K562 (cell line): ENCODE results near the gene NRCAM. TPM values are rescaled to one million over a fixed set of nuclear protein-coding genes. Genes with fewer than 3 reads are reported as not detected.
A peak's percentile ranks its signal among the peaks of the same experiment; 100 is the strongest.

Source experiments
- ATAC-seq: fragments of 200-7000 bp; cut with Tn5 transposase; 3 replicates; pipeline ENCODE4 v1.9.1; 2020; ENCODE audit warnings: moderate library complexity
- BruUV-seq: library from RNA; stranded (reverse); fragments of 400-500 nt; replicated peaks from 2 replicates; lab custom pipeline; 2021; lab: Mats Ljungman, UMichigan
- CTCF ChIA-PET: fragments of 300-600 bp; formaldehyde crosslinking; extraction: SDS; loops from one replicate; lab custom pipeline; 2021; ENCODE audit warnings: low intra/inter-chr PET ratio; lab: Yijun Ruan, JAX
- POLR2A ChIA-PET: fragments of 300-600, 350-650 bp; sonication (Branson Sonifier 250); formaldehyde crosslinking; extraction: SDS; loops from one replicate; lab custom pipeline; 2021; ENCODE audit warnings: antibody characterized with exemption, inconsistent platforms; lab: Yijun Ruan, JAX
- DNase-seq, 4 experiments: peaks; one replicate each; pipeline versions ENCODE4 v3.0.0 to v3.0.0-alpha.2; 2011 to 2018; ENCODE audit warnings: low spot score in 3 of 4, mixed read lengths in 3 of 4; ENCODE audit errors: extremely low read depth in 1 of 4
- FAIRE-seq: peaks from 2 replicates; lab custom pipeline; 2011; peaks lifted over from hg19 to GRCh38; lab: Jason Lieb, UNC
- H2AFZ ChIP-seq: 2 replicates; pipeline ENCODE4 v1.6.0; 2011; ENCODE audit warnings: low read depth, low read length, control low read depth, inconsistent platforms
- H3K27ac ChIP-seq: fragments of 200-600 bp; 3 replicates; pipeline ENCODE4 v1.8.0; 2011; ENCODE audit warnings: low read depth, mild to moderate bottlenecking, control low read depth, inconsistent platforms, low read length, moderate library complexity, mixed read lengths; ENCODE audit errors: extremely low read depth
- H3K27me3 ChIP-seq, 2 experiments: fragments of 300-600 bp in 1 of 2; 2 replicates in 1 of 2; 3 replicates in 1 of 2; pipeline versions ENCODE4 v1.6.0 to v1.8.0; 2011; ENCODE audit warnings: inconsistent platforms in 2 of 2, low read length in 2 of 2, mild to moderate bottlenecking in 1 of 2, mixed read lengths in 1 of 2, moderate library complexity in 1 of 2; ENCODE audit not compliant: control insufficient read depth in 2 of 2, insufficient read depth in 2 of 2
- H3K36me3 ChIP-seq: fragments of 300-600 bp; 3 replicates; pipeline ENCODE4 v1.8.0; 2011; ENCODE audit warnings: mild to moderate bottlenecking, low read length, inconsistent platforms; ENCODE audit not compliant: control insufficient read depth, insufficient read depth
- H3K4me1 ChIP-seq, 2 experiments: fragments of 200-600 bp in 1 of 2; replicated peaks in 1 of 2; 2 replicates in 1 of 2; 3 replicates in 1 of 2; pipeline versions ENCODE4 v1.5.1 to v1.8.0; 2011; ENCODE audit warnings: inconsistent platforms in 2 of 2, low read length in 2 of 2, mild to moderate bottlenecking in 1 of 2, mixed read lengths in 1 of 2, moderate library complexity in 1 of 2; ENCODE audit not compliant: control insufficient read depth in 2 of 2, insufficient read depth in 2 of 2
- H3K4me2 ChIP-seq: 2 replicates; pipeline ENCODE4 v1.6.1; 2011; ENCODE audit warnings: low read length, control low read depth, inconsistent platforms, mixed read lengths; ENCODE audit not compliant: insufficient read depth
- H3K4me3 ChIP-seq: fragments of 200-600 bp; sonication (generic), shearing (Covaris generic); 2 replicates; pipeline ENCODE4 v1.5.1; 2016; ENCODE audit warnings: control low read depth, inconsistent platforms
- H3K79me2 ChIP-seq: fragments of 200-600 bp; 3 replicates; pipeline ENCODE4 v1.8.0; 2011; ENCODE audit warnings: low read length, inconsistent platforms; ENCODE audit not compliant: control insufficient read depth, insufficient read depth
- H3K9ac ChIP-seq, 2 experiments: 2 replicates each; pipeline versions ENCODE4 v1.6.0 to v1.6.1; 2011; ENCODE audit warnings: low read depth in 2 of 2, low read length in 2 of 2, control low read depth in 1 of 2, inconsistent platforms in 1 of 2, mild to moderate bottlenecking in 1 of 2, mixed read lengths in 1 of 2; ENCODE audit not compliant: insufficient read depth in 1 of 2
- H3K9me1 ChIP-seq: one replicate; pipeline ENCODE4 v1.6.0; 2011; ENCODE audit warnings: inconsistent platforms, mild to moderate bottlenecking, low read length, moderate library complexity; ENCODE audit not compliant: control insufficient read depth, insufficient read depth
- H3K9me3 ChIP-seq: replicated peaks from 2 replicates; pipeline ENCODE4 v1.5.1; 2011; ENCODE audit warnings: low read depth, low read length, inconsistent platforms; ENCODE audit not compliant: control insufficient read depth, insufficient read depth
- H4K20me1 ChIP-seq: replicated peaks from 2 replicates; pipeline ENCODE4 v1.6.1; 2011; ENCODE audit warnings: low read length, inconsistent platforms, mixed read lengths; ENCODE audit not compliant: control insufficient read depth, insufficient read depth
- ARID4B ChIP-seq: sonication (generic); formaldehyde crosslinking; IDR thresholded peaks from 2 replicates; pipeline ENCODE4 v1.8.0; 2022; ENCODE audit warnings: mild to moderate bottlenecking, missing genetic modification reagents
- JUND ChIP-seq, 2 experiments: IDR thresholded peaks; 2 replicates in 1 of 2; 3 replicates in 1 of 2; pipeline ENCODE4 v1.6.1; 2011; ENCODE audit warnings: borderline replicate concordance in 2 of 2, low read depth in 2 of 2, low read length in 2 of 2, improper control_type of control experiment in 1 of 2, missing biosample characterization in 1 of 2, missing genetic modification characterization in 1 of 2, missing genetic modification reagents in 1 of 2
- KLF6 ChIP-seq: fragments of 250-450 bp; sonication (Bioruptor Pico); IDR thresholded peaks from 2 replicates; pipeline ENCODE4 v1.4.0; 2020; ENCODE audit warnings: mild to moderate bottlenecking, moderate library complexity, borderline replicate concordance
- PTBP1 ChIP-seq: fragments of 200-400 bp; formaldehyde crosslinking; IDR thresholded peaks from 2 replicates; pipeline ENCODE4 v1.6.1; 2017; ENCODE audit warnings: low read depth, low read length
- RAD51 ChIP-seq: fragments of 450-650 bp; IDR thresholded peaks from 2 replicates; pipeline ENCODE4 v1.7.1; 2016; ENCODE audit warnings: low read depth, mild to moderate bottlenecking, borderline replicate concordance
- RBM17 ChIP-seq: fragments of 200-400 bp; formaldehyde crosslinking; IDR thresholded peaks from 2 replicates; pipeline ENCODE4 v1.6.1; 2017; ENCODE audit warnings: low read depth, mild to moderate bottlenecking, low read length, borderline replicate concordance
- SMARCA4 ChIP-seq: fragments of 450-650 bp; IDR thresholded peaks from 2 replicates; pipeline ENCODE4 v1.6.1; 2016
- ZNF695 ChIP-seq: fragments of 450-650 bp; formaldehyde crosslinking; IDR thresholded peaks from 2 replicates; pipeline ENCODE4 v1.4.0; 2020; ENCODE audit warnings: mild to moderate bottlenecking, moderate library complexity
- WGBS: fragments of 100-300 bp; shearing (Covaris generic); methylation state at CpG from one replicate; pipeline ENCODE4 v1.1.6; 2016; ENCODE audit warnings: low coverage, mixed read lengths; ENCODE audit not compliant: insufficient coverage; ENCODE audit errors: missing lambda C conversion rate; 5-methylcytosine and 5-hydroxymethylcytosine counted together
- in situ Hi-C: fragments of 300-500 bp; cut with MboI; formaldehyde crosslinking; loops from 4 replicates; pipeline ENCODE4 v1.15.0; 2018; ENCODE audit warnings: inconsistent platforms, mixed read lengths
- intact Hi-C: fragments of 100-400 bp; cut with micrococcal nuclease; formaldehyde crosslinking; loops from 2 replicates; pipeline ENCODE4 v1.14.2; 2022
- polyA plus RNA-seq, 8 experiments: library from polyadenylated mRNA; depleted of rRNA in 4 of 8; stranded (reverse) in 5 of 8; unstranded in 3 of 8; fragments of >200 nt; fragmentation: Nextera tagmentation in 2 of 8; fragmentation: Illumina TruSeq in 1 of 8; extraction: Ambion mirVana in 2 of 8; extraction: Trizol in 1 of 8; gene quantifications; 2 replicates each; pipeline versions ENCODE4 v1.2.1 to v1.2.3, GENCODE V29; 2011 to 2014; ENCODE audit warnings: inconsistent platforms in 1 of 8, missing spikeins in 1 of 8
- total RNA-seq, 7 experiments: library from RNA; depleted of rRNA in 6 of 7; stranded (reverse); fragments of >200 nt in 6 of 7; fragmentation: Illumina TruSeq in 2 of 7; extraction: Trizol in 2 of 7; gene quantifications; 2 replicates each; pipeline versions ENCODE4 v1.2.1 to v1.2.3, GENCODE V29; 2011 to 2021; ENCODE audit warnings: low replicate concordance in 1 of 7

The NRCAM gene
- total and polyA plus RNA-seq, 9 of the 15 experiments (the other 6 are each of a cell fraction or from before 2014, with no cell fraction given), result 0.03 to 0.54 (median 0.12) TPM; not detected in 1

- peak; percentile 28; the same call in 1 of the 3 replicates for ATAC-seq
- WGBS, result 11% methylated on average over 7 of the region's 7 CpGs
- no peaks in the 10 kb centered on the region for H3K36me3 ChIP-seq
- H3K4me1 ChIP-seq, result no peaks in the 10 kb centered on the region
- H3K79me2 ChIP-seq, result no peaks in the 10 kb centered on the region
- BruUV-seq, result no TSS peak
- in situ Hi-C loops (no loop called here), intact Hi-C loops (no loop called here)
- H3K4me2 ChIP-seq, result no peak overlapping the region
- FAIRE-seq, result peak; percentile 49
- H2AFZ ChIP-seq, result peak overlapping the region; percentile 20; the same call in 1 of the 2 replicates
- no peaks in the 10 kb centered on the region for H3K27me3 ChIP-seq
- no peaks in the 10 kb centered on the region for H3K9me1 ChIP-seq
- no peak overlapping the region for H3K4me3 ChIP-seq
- ChIA-PET CTCF (interaction anchor here (0.6 kb wide), 1 partner anchor 33 kb away, joined by 3 read pairs; no protein-coding TSS in a partner anchor), POLR2A (interaction anchor here (1.4 kb wide), 1 partner anchor 9 kb away, joined by 3 read pairs; no protein-coding TSS in a partner anchor)
- no peak overlapping the region for H3K9ac ChIP-seq
- TF ChIP-seq RBM17, result no peak
- no peak for TF ChIP-seq JUND (IDR thresholded peaks at IDR 0.05; ENCODE audit: borderline replicate concordance, low read depth, low read length)
- TF ChIP-seq JUND (tag; IDR thresholded peaks at IDR 0.05; ENCODE audit: borderline replicate concordance, low read depth, low read length), result peak; percentile 16; the same call in 1 of the 3 replicates
- no peak for DNase-seq
- no peaks in the 10 kb centered on the region for H3K9me3 ChIP-seq
- H4K20me1 ChIP-seq, result no peaks in the 10 kb centered on the region
- H3K27ac ChIP-seq, result no peak overlapping the region
These were observed 288.8 kb downstream of the NRCAM start for GRCh38 chr7:108167460-108167859.

GRCh38 chr7:108166687-108167086 lies 289.5 kb downstream of the NRCAM start:
- no peaks in the 10 kb centered on the region for H3K4me1 ChIP-seq
- H3K27ac ChIP-seq, result no peak overlapping the region
- 39% methylated on average over 5 of the region's 5 CpGs for WGBS
- H3K9ac ChIP-seq, result no peak overlapping the region
- H3K9me1 ChIP-seq, result no peaks in the 10 kb centered on the region
- no peaks in the 10 kb centered on the region for H4K20me1 ChIP-seq
- FAIRE-seq (no peak), ATAC-seq (no peak), DNase-seq (no peak)
- CTCF ChIA-PET, result interaction anchor here (0.6 kb wide), 1 partner anchor 32 kb away, joined by 3 read pairs; no protein-coding TSS in a partner anchor
- H3K36me3 ChIP-seq, result no peaks in the 10 kb centered on the region
- intact Hi-C loops, result no loop called here
- no peak overlapping the region for H3K4me3 ChIP-seq
- POLR2A ChIA-PET, result interaction anchor here (1.3 to 1.4 kb wide), 2 partner anchors 9 to 10 kb away, joined by 3 read pairs; no protein-coding TSS in a partner anchor
- H3K79me2 ChIP-seq, result no peaks in the 10 kb centered on the region
- no TSS peak for BruUV-seq
- no peak overlapping the region for H2AFZ ChIP-seq
- no peak overlapping the region for H3K4me2 ChIP-seq
- in situ Hi-C loops, result no loop called here
- H3K27me3 ChIP-seq, result no peaks in the 10 kb centered on the region
- no peaks in the 10 kb centered on the region for H3K9me3 ChIP-seq
- TF ChIP-seq KLF6 (CRISPR knock-in tag) (no peak), PTBP1 (no peak), ZNF695 (no peak), ARID4B (CRISPR knock-in tag) (no peak), SMARCA4 (no peak), RAD51 (no peak)
